HepG2 (cell line): ENCODE data around the gene CDK11A. TPM values are rescaled to one million over a fixed set of nuclear protein-coding genes. Genes with fewer than 3 reads are reported as not detected.
A peak's percentile ranks its signal among the peaks of the same experiment; 100 is the strongest.

Experiments
- ARID2 ChIP-seq: sonication (generic); formaldehyde crosslinking; IDR thresholded peaks from 2 replicates; pipeline ENCODE4 v1.8.1; 2022; ENCODE audit warnings: mild to moderate bottlenecking, missing genetic modification reagents, borderline replicate concordance
- ARID3A ChIP-seq: IDR thresholded peaks from 2 replicates; pipeline ENCODE4 v1.6.1; 2012; ENCODE audit warnings: low read depth, low read length, improper control_type of control experiment
- ATF2 ChIP-seq: sonication (generic); formaldehyde crosslinking; IDR thresholded peaks from 2 replicates; pipeline ENCODE4 v1.4.0; 2020; ENCODE audit warnings: missing genetic modification reagents
- ATF7-NPFF ChIP-seq: sonication (generic); formaldehyde crosslinking; IDR thresholded peaks from 2 replicates; pipeline ENCODE4 v1.8.1; 2023; ENCODE audit warnings: mild to moderate bottlenecking, low read depth, missing genetic modification reagents, moderate library complexity
- ESRRA ChIP-seq: sonication (generic); formaldehyde crosslinking; IDR thresholded peaks from 2 replicates; pipeline ENCODE4 v1.5.1; 2020; ENCODE audit warnings: mild to moderate bottlenecking, low read depth, missing genetic modification reagents
- KLF16 ChIP-seq, 2 experiments: sonication (generic) in 1 of 2; formaldehyde crosslinking in 1 of 2; IDR thresholded peaks; 2 replicates each; pipeline versions ENCODE4 v1.6.1 to v1.8.0; 2016 to 2023; ENCODE audit warnings: missing genetic modification reagents in 2 of 2, missing compliant biosample characterization in 1 of 2
- MAFF ChIP-seq: IDR thresholded peaks from 2 replicates; pipeline ENCODE4 v1.6.1; 2011; ENCODE audit warnings: low read depth, low read length, improper control_type of control experiment
- MTA1 ChIP-seq: sonication (generic); formaldehyde crosslinking; IDR thresholded peaks from 2 replicates; pipeline ENCODE4 v1.4.0; 2020; ENCODE audit warnings: missing genetic modification reagents, mild to moderate bottlenecking, borderline replicate concordance
- MYC ChIP-seq: sonication (generic); formaldehyde crosslinking; IDR thresholded peaks from 2 replicates; pipeline ENCODE4 v1.9.0; 2021; ENCODE audit warnings: missing genetic modification reagents, borderline replicate concordance
- NCOA5 ChIP-seq: sonication (generic); formaldehyde crosslinking; IDR thresholded peaks from 2 replicates; pipeline ENCODE4 v1.4.0; 2020; ENCODE audit warnings: missing genetic modification reagents
- NR2C2 ChIP-seq: sonication (generic); formaldehyde crosslinking; IDR thresholded peaks from 2 replicates; pipeline ENCODE4 v1.4.0; 2020; ENCODE audit warnings: missing genetic modification reagents, mild to moderate bottlenecking, moderate library complexity, borderline replicate concordance
- PHF21A ChIP-seq: sonication (generic); formaldehyde crosslinking; IDR thresholded peaks from 2 replicates; pipeline ENCODE4 v1.5.0; 2020; ENCODE audit warnings: mild to moderate bottlenecking, missing genetic modification reagents
- PRDM4 ChIP-seq: sonication (generic); formaldehyde crosslinking; IDR thresholded peaks from 2 replicates; pipeline ENCODE4 v1.9.0; 2021; ENCODE audit warnings: missing genetic modification reagents, borderline replicate concordance
- SATB2 ChIP-seq: sonication (generic); formaldehyde crosslinking; IDR thresholded peaks from 2 replicates; pipeline ENCODE4 v1.5.0; 2020; ENCODE audit warnings: missing genetic modification reagents
- ZNF20 ChIP-seq: sonication (generic); formaldehyde crosslinking; IDR thresholded peaks from 2 replicates; pipeline ENCODE4 v1.4.0; 2020; ENCODE audit warnings: mild to moderate bottlenecking, moderate library complexity, missing genetic modification reagents
- ZNF512B ChIP-seq: sonication (generic); formaldehyde crosslinking; IDR thresholded peaks from 2 replicates; pipeline ENCODE4 v1.5.1; 2020; ENCODE audit warnings: missing genetic modification reagents, mild to moderate bottlenecking, borderline replicate concordance
- ZNF777 ChIP-seq: sonication (generic); formaldehyde crosslinking; IDR thresholded peaks from 2 replicates; pipeline ENCODE4 v1.4.0; 2020; ENCODE audit warnings: missing genetic modification reagents
- ZNF781 ChIP-seq: sonication (generic); formaldehyde crosslinking; IDR thresholded peaks from 2 replicates; pipeline ENCODE4 v1.5.1; 2020; ENCODE audit warnings: borderline replicate concordance, mild to moderate bottlenecking, missing genetic modification reagents; ENCODE audit errors: not compliant biosample characterization
- polyA plus RNA-seq, 8 experiments: library from polyadenylated mRNA; depleted of rRNA in 3 of 8; stranded (reverse) in 7 of 8; unstranded in 1 of 8; fragments of >200 nt; fragmentation: Illumina TruSeq in 4 of 8; extraction: Trizol in 4 of 8; gene quantifications; 2 replicates each; pipeline versions ENCODE4 v1.2.1 to v1.2.3, GENCODE V29; 2011 to 2016; ENCODE audit warnings: low read depth in 4 of 8, missing spikeins in 1 of 8, mixed read lengths in 1 of 8; ENCODE audit not compliant: insufficient read depth in 1 of 8
- total RNA-seq, 5 experiments: library from RNA; depleted of rRNA; stranded (reverse); fragments of >200 nt; fragmentation: Illumina TruSeq; extraction: Trizol; gene quantifications; 2 replicates each; pipeline ENCODE4 v1.2.3, GENCODE V29; 2016; ENCODE audit warnings: low read depth in 1 of 5

The CDK11A gene
- total and polyA plus RNA-seq, 2 of the 13 experiments (the other 11 are each of a cell fraction or from before 2014, with no cell fraction given) = 11.2 to 17.9 TPM

GRCh38 chr1:1678581-1679380 lies 45.4 kb downstream of the CDK11A start (continued):
- TF ChIP-seq ZNF781 (CRISPR knock-in tag) = no peak
- TF ChIP-seq MAFF = no peak
- no peak for TF ChIP-seq ARID2 (CRISPR knock-in tag)
- peak; percentile 41; the same call in 1 of the 2 replicates for TF ChIP-seq ATF2
- peak; percentile 94 for TF ChIP-seq NR2C2
- TF ChIP-seq KLF16 (CRISPR knock-in tag; IDR thresholded peaks at IDR 0.05) = peak in 1 of 2 experiments; percentile 58; a peak in 2 of 4 replicates
- peak; percentile 63; the same call in 1 of the 2 replicates for TF ChIP-seq PHF21A (CRISPR knock-in tag)
- TF ChIP-seq ARID3A = no peak
- TF ChIP-seq ESRRA (CRISPR knock-in tag) = peak; percentile 63; the same call in 1 of the 2 replicates
- no peak for TF ChIP-seq NCOA5
- peak; percentile 89 for TF ChIP-seq MYC (CRISPR knock-in tag)
- TF ChIP-seq PRDM4 (CRISPR knock-in tag) = no peak
- peak; percentile 96; the same call in 1 of the 2 replicates for TF ChIP-seq MTA1
- TF ChIP-seq ZNF777 = peak; percentile 72; the same call in 1 of the 2 replicates
- no peak for TF ChIP-seq ZNF20 (CRISPR knock-in tag)
- TF ChIP-seq ATF7-NPFF (CRISPR knock-in tag) = 0 out of 2 replicates have a peak, but pooled peaks have one; percentile 41
- TF ChIP-seq ZNF512B (CRISPR knock-in tag) = 0 out of 2 replicates have a peak, but pooled peaks have one; percentile 43
- TF ChIP-seq SATB2 = no peak
